ACHN (cell line): ENCODE results near the gene EIF1.
"Not testable (repeated sequence)": the region's sequence is repeated elsewhere in the genome, so short reads cannot be mapped to it uniquely, and the experiment has no call there.

Experiments used
- DNase-seq: peaks from one replicate; pipeline ENCODE4 v3.0.0-alpha.2; 2015
- in situ Hi-C: cut with HindIII; loops from 2 replicates; pipeline ENCODE4 v1.10.0; 2017; ENCODE audit warnings: low sequenced_read_pairs, low pct_ligation_motif_present, low pct_unique_long_range_greater_than_20kb

EIF1 gene

GRCh38 chr17:41672153-41672552 is 16.5 kb upstream of the EIF1 start:
- in situ Hi-C loops: no loop called here
- DNase-seq: no peak

GRCh38 chr17:41675157-41676057 is 13.3 kb upstream of the EIF1 start:
- DNase-seq, in situ Hi-C loops: not testable (repeated sequence)

- in situ Hi-C loops: no loop called here
- no peak for DNase-seq
Measured at GRCh38 chr17:41676058-41676419, 12.6 kb upstream of the EIF1 start.

- in situ Hi-C loops: no loop called here
- peak; percentile 81 for DNase-seq
Measured at GRCh38 chr17:41678411-41678906, 10.2 kb upstream of the EIF1 start.

GRCh38 chr17:41678907-41679739 is 9.6 kb upstream of the EIF1 start:
- peak; percentile 68 for DNase-seq

GRCh38 chr17:41679740-41680425 is 8.8 kb upstream of the EIF1 start:
- DNase-seq: no peak
- in situ Hi-C loops: no loop called here

More at GRCh38 chr17:41678907-41679739, 9.6 kb upstream of the EIF1 start:
- in situ Hi-C loops: no loop called here

- no peak for DNase-seq
- in situ Hi-C loops: no loop called here
Measured at GRCh38 chr17:41680426-41681040, 8.2 kb upstream of the EIF1 start.

GRCh38 chr17:41681776-41682175 is 6.9 kb upstream of the EIF1 start:
- DNase-seq: no peak
- in situ Hi-C loops: no loop called here

- DNase-seq: no peak
- in situ Hi-C loops: no loop called here
Measured at GRCh38 chr17:41682631-41683030, 6.1 kb upstream of the EIF1 start.

GRCh38 chr17:41683441-41684007 is 5.2 kb upstream of the EIF1 start:
- in situ Hi-C loops: no loop called here
- no peak for DNase-seq

- DNase-seq: no peak
- in situ Hi-C loops: no loop called here
Measured at GRCh38 chr17:41684035-41684434, 4.7 kb upstream of the EIF1 start.

GRCh38 chr17:41685753-41686152 is 2.9 kb upstream of the EIF1 start:
- in situ Hi-C loops, DNase-seq: not testable (repeated sequence)

GRCh38 chr17:41686281-41686680 is 2.4 kb upstream of the EIF1 start:
- DNase-seq: no peak
- in situ Hi-C loops: no loop called here

- DNase-seq: peak; percentile 79
- in situ Hi-C loops: no loop called here
Measured at GRCh38 chr17:41687828-41688640, 651 bp upstream of the EIF1 start.

- peak; percentile 73 for DNase-seq
- in situ Hi-C loops: no loop called here
Measured at GRCh38 chr17:41689497-41690299, 1.0 kb downstream of the EIF1 start.

GRCh38 chr17:41690497-41690896 is 1.8 kb downstream of the EIF1 start:
- DNase-seq: no peak
- in situ Hi-C loops: no loop called here
